WTC11 (cell line): ENCODE results near the gene FGR.

Experiments used
- CREM ChIP-seq: sonication (generic); formaldehyde crosslinking; IDR thresholded peaks from 2 replicates; pipeline ENCODE4 v1.8.1; 2022; ENCODE audit warnings: mild to moderate bottlenecking, missing genetic modification reagents, moderate library complexity
- CTCF ChIP-seq: fragments of 200-600 bp; IDR thresholded peaks from 2 replicates; pipeline ENCODE4 v1.8.0; 2022; ENCODE audit warnings: antibody characterized with exemption
- NR1H2 ChIP-seq: sonication (generic); formaldehyde crosslinking; IDR thresholded peaks from 2 replicates; pipeline ENCODE4 v1.9.0; 2021; ENCODE audit warnings: mild to moderate bottlenecking, moderate library complexity, missing genetic modification reagents

GRCh38 chr1:27615346-27616192 lies 19.4 kb downstream of the FGR start:
- no peak for TF ChIP-seq CREM
- no peak for TF ChIP-seq NR1H2
- no peak for TF ChIP-seq CTCF
